Stimulated activated CD8-positive, alpha-beta memory T cell treated with anti-CD3 and anti-CD28 coated beads, Interleukin-7, amount 100 ng/mL, for 4 hours (primary cell): ENCODE measurements around the gene PDGFB.

Experiments used
- DNase-seq, 2 donors: peaks; one replicate each; pipeline ENCODE4 v3.0.0-alpha.2; 2020; ENCODE audit warnings: low read depth in 2 of 2

The PDGFB gene

GRCh38 chr22:39254789-39255298 is 10.1 kb upstream of the PDGFB start:
- peak in 1 of 2 donors; percentile 45 for DNase-seq

GRCh38 chr22:39254122-39254521 is 9.3 kb upstream of the PDGFB start:
- DNase-seq, result no peak

- DNase-seq, result no peak
Observed at GRCh38 chr22:39253435-39254070, 8.8 kb upstream of the PDGFB start.

- DNase-seq, result no peak
Observed at GRCh38 chr22:39252461-39253434, 8.0 kb upstream of the PDGFB start.

- DNase-seq, result no peak
Observed at GRCh38 chr22:39251762-39252460, 7.1 kb upstream of the PDGFB start.

GRCh38 chr22:39250838-39251237 is 6.1 kb upstream of the PDGFB start:
- DNase-seq, result no peak

GRCh38 chr22:39250131-39250530 is 5.3 kb upstream of the PDGFB start:
- no peak for DNase-seq

- no peak for DNase-seq
Observed at GRCh38 chr22:39249086-39249704, 4.4 kb upstream of the PDGFB start.

- no peak for DNase-seq
Observed at GRCh38 chr22:39248254-39248653, 3.5 kb upstream of the PDGFB start.

GRCh38 chr22:39247361-39247760 is 2.6 kb upstream of the PDGFB start:
- no peak for DNase-seq

GRCh38 chr22:39246690-39247332 is 2.0 kb upstream of the PDGFB start:
- no peak for DNase-seq

GRCh38 chr22:39246217-39246616 is 1.4 kb upstream of the PDGFB start:
- no peak for DNase-seq

GRCh38 chr22:39245130-39246039 is 603 bp upstream of the PDGFB start:
- no peak for DNase-seq

- no peak for DNase-seq
Observed at GRCh38 chr22:39244136-39244495, 666 bp downstream of the PDGFB start.

GRCh38 chr22:39243439-39244135 is 1.2 kb downstream of the PDGFB start:
- DNase-seq, result no peak

GRCh38 chr22:39242595-39243438 is 2.0 kb downstream of the PDGFB start:
- DNase-seq, result no peak

GRCh38 chr22:39241794-39242594 is 2.8 kb downstream of the PDGFB start:
- DNase-seq, result peak; percentile 36 to 73
